GM12875 (cell line): Measurements from ENCODE around the gene VPS36.
"Not testable (repeated sequence)": the region's sequence is repeated elsewhere in the genome, so short reads cannot be mapped to it uniquely, and the experiment has no call there.

Experiments used
- H3K4me3 ChIP-seq: one replicate; pipeline ENCODE4 v1.5.1; 2011; ENCODE audit warnings: low read depth, low read length, control low read depth
- TF ChIP-seq, protein P1 (sequence below): IDR thresholded peaks from 2 replicates; pipeline ENCODE4 v1.5.1; 2011; ENCODE audit warnings: low read depth, mild to moderate bottlenecking, control low read depth, inconsistent platforms, low read length, moderate library complexity, borderline replicate concordance; ENCODE audit not compliant: insufficient read depth

VPS36 gene

DNA sequence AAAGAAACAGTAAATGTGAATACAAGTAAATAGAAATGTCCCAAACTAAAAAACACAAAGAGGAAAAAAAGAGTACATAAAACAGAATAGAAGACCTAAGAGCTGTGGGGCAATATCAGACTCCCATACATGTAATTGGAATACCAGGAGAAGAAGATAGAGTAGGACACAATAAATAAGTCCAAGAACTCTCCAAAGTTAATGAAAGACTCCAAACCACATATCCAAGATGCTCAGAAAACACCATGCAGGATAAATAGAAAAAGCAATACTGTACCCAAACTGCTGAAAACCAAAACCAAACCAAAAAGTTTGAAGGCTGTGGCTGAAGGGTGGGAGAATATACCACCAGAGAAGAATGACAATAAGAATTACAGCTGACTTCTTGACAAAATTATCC lies 62.7 kb downstream of the VPS36 start:
- TF ChIP-seq, protein P1, sequence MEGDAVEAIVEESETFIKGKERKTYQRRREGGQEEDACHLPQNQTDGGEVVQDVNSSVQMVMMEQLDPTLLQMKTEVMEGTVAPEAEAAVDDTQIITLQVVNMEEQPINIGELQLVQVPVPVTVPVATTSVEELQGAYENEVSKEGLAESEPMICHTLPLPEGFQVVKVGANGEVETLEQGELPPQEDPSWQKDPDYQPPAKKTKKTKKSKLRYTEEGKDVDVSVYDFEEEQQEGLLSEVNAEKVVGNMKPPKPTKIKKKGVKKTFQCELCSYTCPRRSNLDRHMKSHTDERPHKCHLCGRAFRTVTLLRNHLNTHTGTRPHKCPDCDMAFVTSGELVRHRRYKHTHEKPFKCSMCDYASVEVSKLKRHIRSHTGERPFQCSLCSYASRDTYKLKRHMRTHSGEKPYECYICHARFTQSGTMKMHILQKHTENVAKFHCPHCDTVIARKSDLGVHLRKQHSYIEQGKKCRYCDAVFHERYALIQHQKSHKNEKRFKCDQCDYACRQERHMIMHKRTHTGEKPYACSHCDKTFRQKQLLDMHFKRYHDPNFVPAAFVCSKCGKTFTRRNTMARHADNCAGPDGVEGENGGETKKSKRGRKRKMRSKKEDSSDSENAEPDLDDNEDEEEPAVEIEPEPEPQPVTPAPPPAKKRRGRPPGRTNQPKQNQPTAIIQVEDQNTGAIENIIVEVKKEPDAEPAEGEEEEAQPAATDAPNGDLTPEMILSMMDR: no peak
- H3K4me3 ChIP-seq: no peak overlapping the region

DNA sequence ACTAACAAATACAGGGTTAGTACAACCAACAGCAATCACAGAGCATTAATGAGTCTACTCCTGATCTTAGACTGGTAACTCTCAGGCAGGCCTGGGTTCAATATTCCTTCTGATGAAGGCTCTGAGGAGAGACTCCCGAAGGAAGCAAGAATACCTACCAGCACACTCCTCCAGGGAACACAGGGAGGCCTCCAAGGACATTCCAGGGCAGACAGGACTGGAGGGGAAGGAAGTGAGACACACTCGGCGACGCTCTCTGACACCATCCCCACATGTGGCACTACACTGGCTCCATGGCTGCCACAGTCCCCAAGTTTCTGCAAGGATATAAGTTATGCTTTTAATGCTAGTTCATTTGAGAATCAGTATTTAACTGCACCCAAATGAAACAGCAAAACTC lies 64.6 kb downstream of the VPS36 start:
- H3K4me3 ChIP-seq: no peak overlapping the region
- TF ChIP-seq, protein P1: no peak

DNA sequence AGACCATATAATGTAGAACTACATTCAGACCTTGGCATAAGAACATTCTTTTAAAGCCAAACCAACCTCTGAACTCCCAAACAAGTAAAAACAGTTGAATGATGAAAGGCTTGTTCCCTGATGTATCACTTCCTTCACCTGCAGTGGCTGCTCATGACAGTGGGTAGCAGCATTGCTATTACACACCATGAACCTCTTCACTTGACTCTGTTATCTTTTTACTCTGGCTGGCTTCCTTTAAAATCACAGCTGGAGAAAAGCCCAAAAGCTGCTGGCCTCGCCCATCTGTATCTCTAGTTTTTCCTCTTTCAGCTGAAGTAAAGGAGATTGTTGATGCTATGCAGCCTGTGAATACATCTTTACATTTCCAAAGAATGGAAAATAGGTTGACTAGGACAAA lies 67.1 kb downstream of the VPS36 start:
- H3K4me3 ChIP-seq: no peak overlapping the region
- TF ChIP-seq, protein P1: no peak

DNA sequence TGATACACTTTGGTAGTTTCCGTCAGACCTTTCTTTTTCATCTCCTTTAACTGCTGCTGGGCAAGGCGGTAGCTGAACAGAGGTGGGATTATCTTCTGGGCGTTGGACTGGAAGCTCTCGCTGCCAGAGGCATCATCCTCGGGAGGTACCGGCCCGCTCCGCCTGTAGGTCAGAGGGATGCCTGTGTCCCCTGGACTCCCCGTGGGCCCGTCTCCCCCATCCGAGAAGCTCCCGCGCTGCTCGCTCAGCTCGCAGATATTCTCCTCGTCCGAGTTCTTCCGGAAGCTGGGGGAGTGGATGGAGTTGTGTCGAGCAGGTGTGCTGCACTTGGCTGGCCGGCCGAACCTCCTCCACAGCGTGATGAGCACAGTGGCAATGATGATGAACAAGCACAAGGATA lies 72.1 kb downstream of the VPS36 start:
- TF ChIP-seq, protein P1: no peak
- no peak overlapping the region for H3K4me3 ChIP-seq

DNA sequence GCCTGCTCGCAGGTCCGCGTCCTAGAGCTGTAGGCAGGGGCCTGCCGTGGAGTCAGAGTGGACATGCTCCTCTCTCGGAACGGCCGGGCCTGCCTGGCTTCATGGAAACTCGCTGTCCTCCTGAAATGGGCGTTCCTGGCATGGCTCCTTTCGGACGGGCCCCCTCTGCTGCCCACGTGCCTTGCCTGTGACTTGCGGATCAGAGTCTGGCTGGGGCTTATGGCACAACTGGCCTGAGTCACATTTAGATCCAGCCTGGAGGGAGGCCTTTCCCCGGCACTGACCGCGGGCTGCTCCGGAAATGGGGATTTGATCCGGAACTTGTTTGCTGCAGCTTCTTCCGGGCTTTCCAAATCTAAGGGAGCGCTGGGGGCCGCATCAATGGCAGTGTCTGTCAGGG lies 72.5 kb downstream of the VPS36 start:
- H3K4me3 ChIP-seq: no peak overlapping the region
- TF ChIP-seq, protein P1: no peak

DNA sequence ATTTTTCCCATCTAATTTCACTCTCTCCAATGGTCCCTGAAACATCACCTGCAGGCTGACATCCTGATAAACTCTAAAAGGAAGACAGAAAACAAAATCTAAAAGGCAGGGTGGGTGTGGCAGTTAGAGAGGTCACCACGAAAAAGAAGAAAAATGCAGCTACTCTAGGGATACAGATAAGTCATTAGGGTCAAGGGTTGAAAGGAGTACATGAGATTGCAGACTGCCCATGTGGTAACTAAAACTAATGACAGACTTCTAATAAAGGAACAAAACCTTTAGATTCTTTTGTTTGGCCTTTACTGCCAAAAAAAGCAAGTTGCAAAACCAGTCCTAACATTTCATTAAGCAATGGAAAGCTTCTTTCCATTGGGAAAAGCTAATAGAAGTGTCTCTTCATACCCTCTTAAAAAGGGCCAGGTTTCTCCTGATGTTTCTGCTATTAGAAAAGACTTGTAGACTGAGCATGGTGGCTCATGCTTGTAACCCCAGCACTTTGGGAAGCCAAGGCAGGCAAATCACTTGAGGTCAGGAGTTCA lies 75.5 kb downstream of the VPS36 start:
- TF ChIP-seq, protein P1: no peak
- no peak overlapping the region for H3K4me3 ChIP-seq

DNA sequence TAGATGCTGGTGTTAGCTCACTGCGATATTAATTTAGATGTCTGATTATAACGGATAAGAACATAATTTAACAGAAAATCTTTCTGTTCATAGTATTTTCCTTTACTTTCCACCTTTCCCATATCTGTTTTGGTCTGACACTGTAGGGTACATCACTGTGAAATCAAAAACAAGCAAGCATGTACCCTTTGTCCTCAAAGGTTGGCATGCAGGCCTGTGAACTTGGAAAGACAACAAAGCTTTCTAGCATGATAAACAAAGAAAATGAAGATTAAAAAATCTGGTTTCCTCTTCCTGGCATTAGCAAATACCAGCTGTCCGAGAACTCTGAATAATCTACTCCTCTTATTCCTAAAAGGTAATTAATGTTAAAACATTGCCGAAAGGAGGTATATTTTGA lies 76.0 kb downstream of the VPS36 start:
- TF ChIP-seq, protein P1: no peak
- no peak overlapping the region for H3K4me3 ChIP-seq

DNA sequence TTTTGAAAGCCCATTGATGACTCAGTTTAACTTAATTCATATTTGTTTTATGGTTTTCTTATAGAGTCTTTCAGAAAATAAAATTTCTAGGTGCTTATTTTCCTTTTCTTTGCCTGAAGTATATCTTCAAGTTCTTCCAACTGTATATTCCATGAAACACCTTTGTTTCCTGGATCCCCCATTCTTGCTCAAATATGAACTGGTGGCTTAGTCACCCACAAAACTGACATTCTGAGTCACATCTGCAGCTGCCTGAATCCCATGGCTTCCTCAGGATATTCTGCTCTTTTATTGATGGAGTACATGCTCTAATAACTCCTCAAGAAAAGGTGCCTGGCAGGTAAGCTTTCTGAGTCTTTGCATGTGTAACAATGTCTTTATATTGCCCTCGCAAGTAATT lies 77.2 kb downstream of the VPS36 start:
- H3K4me3 ChIP-seq: not testable (repeated sequence)
